Measurements from ENCODE around the gene MESD.

Gene MESD

GRCh38 chr15:80937718-80938117, 51.9 kb downstream of the MESD start:
- DNase-seq (ENCODE audit: low spot score): no peak

- DNase-seq (ENCODE audit: low spot score): no peak
These were observed 53.1 kb downstream of the MESD start for GRCh38 chr15:80936288-80937078.

GRCh38 chr15:80934761-80935221, 54.8 kb downstream of the MESD start:
- no peak for DNase-seq (ENCODE audit: low spot score)

- no peak for DNase-seq (ENCODE audit: low spot score)
These were observed 56.6 kb downstream of the MESD start for GRCh38 chr15:80932989-80933388.

GRCh38 chr15:80932513-80932815, 57.2 kb downstream of the MESD start:
- no peak for DNase-seq (ENCODE audit: low spot score)

GRCh38 chr15:80931721-80932512, 57.7 kb downstream of the MESD start:
- no peak for DNase-seq (ENCODE audit: low spot score)

GRCh38 chr15:80931191-80931590, 58.4 kb downstream of the MESD start:
- no peak for DNase-seq (ENCODE audit: low spot score)

GRCh38 chr15:80929689-80930088, 59.9 kb downstream of the MESD start:
- DNase-seq (ENCODE audit: low spot score): no peak

GRCh38 chr15:80929225-80929624, 60.4 kb downstream of the MESD start:
- DNase-seq (ENCODE audit: low spot score): no peak

GRCh38 chr15:80926126-80926525, 63.5 kb downstream of the MESD start:
- no peak for DNase-seq (ENCODE audit: low spot score)

- DNase-seq (ENCODE audit: low spot score): no peak
These were observed 64.0 kb downstream of the MESD start for GRCh38 chr15:80925597-80926059.

GRCh38 chr15:80924278-80924677, 65.3 kb downstream of the MESD start:
- no peak for DNase-seq (ENCODE audit: low spot score)

- no peak for DNase-seq (ENCODE audit: low spot score)
These were observed 66.0 kb downstream of the MESD start for GRCh38 chr15:80923668-80924067.

- DNase-seq (ENCODE audit: low spot score): no peak
These were observed 67.7 kb downstream of the MESD start for GRCh38 chr15:80921736-80922410.

GRCh38 chr15:80920271-80920699, 69.3 kb downstream of the MESD start:
- DNase-seq (ENCODE audit: low spot score): no peak

- DNase-seq (ENCODE audit: low spot score): no peak
These were observed 71.3 kb downstream of the MESD start for GRCh38 chr15:80918196-80918783.

GRCh38 chr15:80916056-80916455, 73.6 kb downstream of the MESD start:
- DNase-seq (ENCODE audit: low spot score): no peak

- DNase-seq (ENCODE audit: low spot score): no peak
These were observed 74.1 kb downstream of the MESD start for GRCh38 chr15:80915472-80915871.

- DNase-seq (ENCODE audit: low spot score): no peak
These were observed 76.1 kb downstream of the MESD start for GRCh38 chr15:80913541-80913940.

- no peak for DNase-seq (ENCODE audit: low spot score)
These were observed 76.9 kb downstream of the MESD start for GRCh38 chr15:80912673-80913072.

- DNase-seq (ENCODE audit: low spot score): no peak
These were observed 77.8 kb downstream of the MESD start for GRCh38 chr15:80911821-80912220.

GRCh38 chr15:80906159-80906766, 83.4 kb downstream of the MESD start:
- DNase-seq (ENCODE audit: low spot score): no peak

Data from putamen (tissue), 1 donor.